Kidney capillary endothelial cell (primary cell): ENCODE results near the gene SLC7A7.
A peak's percentile ranks its signal among the peaks of the same experiment; 100 is the strongest.
"Not testable (repeated sequence)": the region's sequence is repeated elsewhere in the genome, so short reads cannot be mapped to it uniquely, and the experiment has no call there.

Experiments used
- DNase-seq: peaks from one replicate; pipeline ENCODE4 v3.0.0-alpha.2; 2018; ENCODE audit warnings: low spot score

Gene SLC7A7

DNA sequence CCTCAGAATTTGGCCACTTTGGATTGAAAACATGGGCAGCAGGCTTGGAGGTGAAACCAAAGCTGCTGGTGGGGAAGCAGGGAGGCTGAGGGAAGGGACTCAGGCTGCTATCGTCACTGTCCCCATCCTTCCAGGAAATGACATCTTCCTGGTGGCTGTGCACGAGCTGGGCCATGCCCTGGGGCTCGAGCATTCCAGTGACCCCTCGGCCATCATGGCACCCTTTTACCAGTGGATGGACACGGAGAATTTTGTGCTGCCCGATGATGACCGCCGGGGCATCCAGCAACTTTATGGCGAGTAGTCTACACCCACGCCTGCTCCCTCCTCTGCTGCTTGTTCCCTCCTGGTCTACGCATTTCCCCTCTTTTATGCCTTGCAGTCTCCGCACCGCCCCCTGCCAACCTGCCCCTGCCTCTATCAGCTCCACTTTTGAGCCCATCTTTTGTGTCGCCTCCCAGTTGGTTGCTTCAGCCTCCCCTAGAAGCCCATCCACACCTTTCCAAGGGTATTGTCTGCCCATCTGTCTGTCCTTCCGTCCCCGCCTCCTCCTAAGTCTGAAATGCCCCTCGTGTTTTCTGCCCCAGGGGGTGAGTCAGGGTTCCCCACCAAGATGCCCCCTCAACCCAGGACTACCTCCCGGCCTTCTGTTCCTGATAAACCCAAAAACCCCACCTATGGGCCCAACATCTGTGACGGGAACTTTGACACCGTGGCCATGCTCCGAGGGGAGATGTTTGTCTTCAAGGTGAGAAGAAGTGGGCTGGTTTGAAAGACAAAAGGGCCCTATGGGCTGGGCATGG lies 28.1 kb upstream of the SLC7A7 start:
- DNase-seq: no peak

DNA sequence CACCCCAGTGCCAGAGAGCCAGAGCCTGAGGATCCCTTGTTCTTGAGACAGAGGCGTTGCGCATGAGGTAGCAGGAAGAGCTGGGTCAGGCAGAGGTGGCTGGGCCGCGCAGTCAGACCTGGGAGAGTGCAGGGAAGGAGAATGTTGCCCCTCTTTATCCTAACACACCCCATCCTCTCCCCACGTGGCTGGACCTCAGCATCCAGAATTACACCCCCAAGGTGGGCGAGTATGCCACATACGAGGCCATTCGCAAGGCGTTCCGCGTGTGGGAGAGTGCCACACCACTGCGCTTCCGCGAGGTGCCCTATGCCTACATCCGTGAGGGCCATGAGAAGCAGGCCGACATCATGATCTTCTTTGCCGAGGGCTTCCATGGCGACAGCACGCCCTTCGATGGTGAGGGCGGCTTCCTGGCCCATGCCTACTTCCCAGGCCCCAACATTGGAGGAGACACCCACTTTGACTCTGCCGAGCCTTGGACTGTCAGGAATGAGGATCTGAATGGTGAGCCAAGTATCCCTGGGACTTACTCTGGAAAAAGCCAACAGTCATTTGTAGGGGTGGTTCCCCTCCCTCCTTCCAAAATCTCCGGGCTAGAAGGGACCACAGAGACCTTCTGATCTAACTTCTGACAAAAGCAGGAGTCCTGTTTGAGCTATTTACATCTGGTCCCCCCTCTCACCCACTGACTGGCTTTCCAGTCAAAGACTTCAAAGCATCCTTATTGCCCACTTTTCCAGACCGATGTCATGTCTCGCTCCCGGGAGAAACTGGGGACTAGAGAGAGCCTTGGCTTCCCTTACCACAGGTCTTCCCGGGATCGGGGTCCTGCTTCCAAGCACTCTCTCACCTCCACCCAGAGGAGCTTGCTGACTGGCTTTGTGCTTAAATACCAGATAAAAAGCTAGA lies 27.2 kb upstream of the SLC7A7 start:
- DNase-seq: no peak

DNA sequence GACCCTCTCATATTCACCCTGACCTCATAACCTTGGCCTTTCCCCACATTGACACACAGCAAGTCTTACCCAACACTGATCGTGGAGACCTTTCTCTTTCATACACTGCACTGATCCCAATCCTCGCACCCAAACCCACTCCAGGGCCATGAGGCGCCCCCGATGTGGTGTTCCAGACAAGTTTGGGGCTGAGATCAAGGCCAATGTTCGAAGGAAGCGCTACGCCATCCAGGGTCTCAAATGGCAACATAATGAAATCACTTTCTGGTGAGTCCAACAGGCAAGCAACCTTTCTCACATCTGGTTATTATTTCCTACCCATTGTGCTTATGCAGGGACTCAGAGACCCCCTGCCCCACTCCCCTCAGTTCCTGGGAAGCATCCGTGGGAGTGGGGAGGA lies 26.5 kb upstream of the SLC7A7 start:
- DNase-seq: no peak

DNA sequence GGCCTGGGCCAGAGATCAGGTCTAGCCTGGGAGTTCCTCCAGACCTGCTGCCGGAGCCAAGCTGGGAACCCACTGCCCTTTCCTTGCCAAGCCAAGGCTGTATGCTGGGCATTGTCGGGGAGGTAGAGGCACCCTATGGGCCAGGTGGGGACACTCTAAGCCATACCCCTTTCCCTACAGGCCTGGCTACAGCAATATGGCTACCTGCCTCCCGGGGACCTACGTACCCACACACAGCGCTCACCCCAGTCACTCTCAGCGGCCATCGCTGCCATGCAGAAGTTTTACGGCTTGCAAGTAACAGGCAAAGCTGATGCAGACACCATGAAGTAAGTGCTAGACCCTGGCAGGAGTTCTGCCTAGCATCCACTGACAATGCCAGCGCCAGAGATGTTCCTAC lies 26.1 kb upstream of the SLC7A7 start:
- no peak for DNase-seq

DNA sequence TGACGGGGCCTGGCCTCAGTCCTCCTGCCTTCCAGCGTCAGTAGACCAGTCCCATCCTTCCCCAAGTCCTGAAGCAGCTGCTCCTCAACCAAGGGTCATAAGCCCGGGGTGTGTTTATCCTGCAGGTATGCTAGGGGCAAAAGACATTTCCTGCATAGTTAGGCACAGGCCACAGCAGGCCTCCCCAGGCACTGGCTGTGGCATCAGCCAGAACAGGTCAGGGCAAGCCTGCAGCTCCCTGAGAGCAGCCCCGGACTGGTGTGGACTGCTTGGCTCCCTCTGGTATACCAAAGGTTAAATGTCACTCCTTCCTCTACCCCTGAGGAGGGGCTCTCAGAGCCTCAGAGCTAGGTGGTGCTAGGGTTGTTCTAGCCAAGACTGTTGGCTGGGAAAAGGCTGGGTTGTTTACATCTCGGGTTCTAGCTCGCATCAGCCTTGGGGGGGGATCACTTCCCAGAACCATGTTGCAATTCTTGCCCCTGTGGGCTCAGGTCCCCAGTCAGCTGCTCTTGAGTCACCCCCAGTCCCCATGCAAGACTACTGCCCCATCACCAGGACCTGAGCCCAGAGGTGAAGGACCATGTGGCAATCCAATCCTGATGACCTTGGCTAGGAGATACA lies 24.0 kb upstream of the SLC7A7 start:
- DNase-seq: no peak

DNA sequence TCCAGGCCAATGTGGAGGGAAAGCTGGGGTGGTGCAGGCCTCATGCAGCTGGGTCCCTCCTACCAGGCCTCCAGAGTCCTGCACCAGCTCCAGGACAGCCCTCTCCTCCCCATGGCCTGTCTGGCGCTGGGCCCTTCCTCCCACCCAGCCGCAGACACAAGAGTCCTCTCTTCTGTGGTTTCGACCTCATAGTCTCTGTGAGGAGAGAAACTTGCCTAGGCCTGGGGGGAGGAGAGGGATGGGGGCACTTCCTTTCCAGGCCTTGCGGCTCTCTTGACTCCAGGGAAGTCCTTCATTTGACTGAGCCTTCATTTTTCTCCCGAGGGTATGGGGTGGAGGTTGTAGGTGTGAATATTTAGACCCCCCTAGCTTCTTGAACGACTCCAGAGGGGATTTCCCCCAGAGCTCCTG lies 23.4 kb upstream of the SLC7A7 start:
- no peak for DNase-seq

DNA sequence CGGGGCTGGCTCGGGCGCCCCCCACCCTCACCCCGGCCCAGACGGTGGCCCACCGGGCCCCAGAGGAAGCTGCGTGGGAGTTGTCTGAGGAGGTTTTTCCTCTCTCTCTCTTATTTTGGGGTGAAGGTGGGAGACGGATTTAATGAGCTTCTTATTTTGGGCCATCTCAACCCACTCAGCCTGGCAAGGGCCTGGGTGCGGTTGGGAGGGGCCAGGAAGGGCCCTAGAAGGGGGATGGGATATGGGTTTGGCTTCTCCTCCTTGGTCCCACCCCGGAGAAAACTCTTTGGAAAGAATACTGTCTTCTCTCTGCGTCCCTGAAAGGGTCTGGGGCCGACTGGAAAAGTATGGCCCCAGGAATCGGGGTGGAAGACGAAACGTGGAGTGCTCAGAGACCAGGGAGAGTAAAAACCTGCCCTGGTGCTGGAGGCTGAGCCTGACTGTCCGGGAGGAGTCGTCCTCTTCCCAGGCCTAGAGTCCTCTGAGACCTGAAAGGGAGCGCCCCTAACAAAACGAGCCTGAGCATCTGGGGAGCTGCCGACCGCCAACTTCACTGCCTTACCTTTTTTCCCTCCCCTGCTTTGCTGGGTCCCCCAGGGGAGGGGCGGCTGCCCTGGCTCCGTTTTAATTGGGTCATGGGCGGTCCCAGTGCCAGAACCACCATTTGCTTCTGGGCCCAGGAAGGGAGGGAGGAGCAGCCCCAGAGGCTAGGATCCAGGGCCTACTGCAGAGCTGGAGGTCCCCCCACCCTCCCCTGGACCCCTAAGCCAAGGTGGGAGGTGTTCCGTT lies 22.7 kb upstream of the SLC7A7 start:
- DNase-seq: no peak

DNA sequence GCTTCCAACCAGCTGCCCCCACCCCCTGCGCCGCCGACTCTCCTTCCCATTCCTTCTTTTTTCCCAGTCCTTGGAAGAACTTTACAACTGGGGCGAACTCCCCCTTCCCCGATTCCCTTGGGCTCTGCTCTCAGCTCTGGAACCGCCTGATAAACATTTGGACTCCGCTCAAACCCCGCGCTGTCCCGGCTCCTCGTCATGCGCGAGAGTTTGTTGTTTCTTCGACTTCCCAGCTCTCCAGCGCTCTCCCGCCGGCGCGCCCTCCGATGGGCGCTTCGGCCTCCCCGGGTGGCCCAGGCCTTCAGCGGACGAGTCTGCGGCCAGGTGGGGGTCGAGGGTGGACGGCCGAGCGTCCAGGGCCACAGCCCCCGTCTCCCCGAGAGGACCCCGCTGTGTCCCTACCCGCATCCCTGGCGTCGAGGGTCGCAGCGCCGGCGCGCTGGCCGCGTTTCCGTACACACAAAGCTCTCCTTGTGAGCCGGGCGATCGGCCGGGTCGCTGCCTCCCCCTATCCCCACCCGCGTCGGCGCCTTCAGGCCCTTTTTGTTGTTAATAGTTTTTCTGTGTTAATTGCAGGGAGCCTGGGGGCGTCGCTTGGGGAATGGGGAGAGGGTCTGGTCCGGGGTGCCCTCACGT lies 22.0 kb upstream of the SLC7A7 start:
- no peak for DNase-seq

DNA sequence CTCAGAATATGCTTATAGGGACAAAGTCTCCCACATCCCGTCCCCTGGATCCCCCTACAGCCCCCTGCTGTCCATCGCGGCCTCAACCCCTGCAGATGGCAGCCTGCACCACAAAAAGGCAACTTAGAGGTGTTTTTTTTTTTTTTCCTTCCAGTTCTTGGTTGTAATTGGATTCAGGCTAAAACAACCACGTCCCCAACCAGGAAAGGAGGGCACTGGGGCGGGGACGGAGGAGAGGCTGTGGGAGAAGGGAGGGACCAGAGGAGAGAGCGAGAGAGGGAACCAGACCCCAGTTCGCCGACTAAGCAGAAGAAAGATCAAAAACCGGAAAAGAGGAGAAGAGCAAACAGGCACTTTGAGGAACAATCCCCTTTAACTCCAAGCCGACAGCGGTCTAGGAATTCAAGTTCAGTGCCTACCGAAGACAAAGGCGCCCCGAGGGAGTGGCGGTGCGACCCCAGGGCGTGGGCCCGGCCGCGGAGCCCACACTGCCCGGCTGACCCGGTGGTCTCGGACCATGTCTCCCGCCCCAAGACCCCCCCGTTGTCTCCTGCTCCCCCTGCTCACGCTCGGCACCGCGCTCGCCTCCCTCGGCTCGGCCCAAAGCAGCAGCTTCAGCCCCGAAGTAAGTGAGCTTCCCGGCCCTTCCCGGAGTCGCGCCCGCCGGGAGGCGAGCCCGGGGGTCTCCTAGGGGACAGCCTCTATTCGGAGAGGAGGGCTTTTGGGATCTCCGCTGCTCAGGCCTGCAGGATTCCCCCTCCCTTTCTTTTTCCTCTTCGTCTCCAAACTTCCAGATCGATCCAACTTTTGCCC lies 21.3 kb upstream of the SLC7A7 start, which contains the start of gene MMP14:
Gene MMP14 (plus strand): TSS at position 285 of the 813 bp plus-strand sequence. CDS start 233 bp downstream, at position 518.
- DNase-seq: no peak

DNA sequence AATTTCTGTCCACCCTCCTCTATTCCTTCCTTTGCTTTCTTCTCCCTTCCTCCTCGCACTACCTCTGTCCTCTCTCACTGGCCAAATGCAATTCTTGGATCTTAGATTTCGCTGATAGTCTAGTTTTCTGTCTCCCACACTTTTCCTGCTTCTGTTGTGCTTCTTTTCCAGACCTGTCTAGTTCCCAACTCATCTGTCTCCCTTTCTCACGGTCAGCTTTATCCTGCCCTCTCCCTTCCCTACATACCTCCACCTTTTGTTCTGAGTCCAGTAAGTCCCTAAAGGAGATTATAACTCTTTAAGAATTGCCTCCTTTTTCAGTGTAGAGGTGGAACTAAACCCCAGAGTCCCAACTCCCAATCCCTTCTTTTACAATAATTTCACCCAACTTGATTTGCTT lies 20.3 kb upstream of the SLC7A7 start:
- DNase-seq: no peak

DNA sequence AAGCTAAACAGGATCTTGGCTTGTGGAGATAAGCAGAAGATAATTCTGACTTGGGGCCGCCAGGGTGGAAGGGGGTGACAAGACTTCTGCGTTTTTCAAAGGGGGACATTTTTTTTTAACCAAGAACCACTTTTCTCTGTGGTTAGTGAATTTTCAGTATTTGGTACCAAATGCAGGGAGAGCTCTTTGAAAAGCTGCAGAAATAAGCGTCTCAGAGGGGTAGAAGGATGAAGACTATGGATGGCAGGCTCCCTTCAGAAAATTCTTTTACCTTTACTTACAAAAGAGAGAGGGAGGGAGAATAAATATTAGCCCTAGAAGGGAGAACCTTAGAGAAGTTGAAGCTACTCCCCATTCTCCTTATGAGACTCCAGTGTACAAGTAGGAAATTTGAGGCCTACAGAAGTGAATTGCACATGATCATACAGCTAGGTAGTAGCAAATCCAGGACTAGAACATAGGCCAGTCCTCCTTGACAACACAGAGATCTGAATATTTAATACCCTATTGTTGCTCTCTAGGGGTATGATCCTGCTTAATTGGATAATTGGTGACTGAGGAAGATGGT lies 15.3 kb upstream of the SLC7A7 start:
- DNase-seq: no peak

DNA sequence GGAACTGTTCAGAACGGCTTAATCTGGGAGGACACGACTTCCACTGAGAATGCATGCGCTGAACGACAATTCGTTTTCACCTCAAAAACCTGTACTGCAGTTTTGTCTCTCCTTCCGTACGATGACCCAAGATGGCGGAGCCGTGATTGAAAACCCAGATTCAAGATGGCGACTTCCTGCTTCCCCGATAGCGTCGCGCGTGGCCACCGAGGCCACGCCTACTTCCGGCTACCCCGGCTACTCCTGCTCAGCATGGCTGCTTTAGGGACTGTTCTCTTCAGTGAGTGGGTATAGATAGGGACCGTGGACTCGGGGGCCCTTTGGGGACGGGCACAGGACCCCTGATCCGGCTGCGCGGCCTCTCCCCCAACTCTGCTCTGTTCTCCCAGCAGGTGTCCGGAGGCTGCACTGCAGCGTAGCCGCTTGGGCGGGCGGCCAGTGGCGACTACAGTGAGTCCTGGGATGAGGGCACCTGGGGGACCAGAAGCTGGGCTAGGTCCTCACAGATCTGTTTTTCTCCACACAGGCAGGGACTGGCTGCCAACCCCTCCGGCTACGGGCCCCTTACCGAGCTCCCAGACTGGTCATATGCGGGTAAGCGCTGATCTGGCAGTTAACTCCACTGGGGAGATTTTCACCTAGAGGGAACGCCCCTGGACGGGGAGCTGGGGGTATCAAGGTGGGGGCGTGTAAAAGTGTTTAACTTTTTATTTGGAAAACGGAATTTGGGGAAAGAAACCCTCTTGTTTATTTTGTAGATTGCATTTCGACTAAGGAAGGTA lies 14.6 kb upstream of the SLC7A7 start, which contains the start of gene MRPL52:
Gene MRPL52 (plus strand): TSS at position 227 of the 782 bp plus-strand sequence. CDS start 26 bp downstream, at position 253.
- DNase-seq: peak; percentile 92

DNA sequence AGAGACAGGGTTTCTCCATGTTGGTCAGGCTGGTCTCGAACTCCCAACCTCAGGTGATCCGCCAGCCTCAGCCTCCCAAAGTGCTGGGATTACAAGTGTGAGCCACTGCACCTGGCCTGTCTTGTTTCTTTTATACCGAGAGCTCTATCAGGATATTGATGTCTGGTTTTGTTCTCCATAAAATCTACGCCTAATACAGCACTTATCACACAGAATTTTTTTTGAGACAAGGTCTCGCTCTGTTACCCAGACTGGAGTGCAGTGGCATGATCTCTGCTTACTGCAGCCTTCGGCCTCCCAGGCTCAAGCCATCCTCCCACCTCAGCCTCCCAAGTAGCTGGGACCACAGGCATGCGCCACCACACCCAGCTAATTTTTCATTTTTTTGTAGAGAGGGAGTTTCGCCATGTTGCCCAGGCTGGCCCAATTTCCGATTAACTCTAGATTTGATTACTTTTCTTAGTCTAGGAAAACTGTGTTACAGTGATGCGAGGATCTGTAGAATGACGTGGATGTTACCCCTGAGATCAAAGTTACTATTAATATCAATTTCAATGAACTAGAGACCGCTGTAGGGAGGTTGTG lies 13.9 kb upstream of the SLC7A7 start:
- DNase-seq: not testable (repeated sequence)

DNA sequence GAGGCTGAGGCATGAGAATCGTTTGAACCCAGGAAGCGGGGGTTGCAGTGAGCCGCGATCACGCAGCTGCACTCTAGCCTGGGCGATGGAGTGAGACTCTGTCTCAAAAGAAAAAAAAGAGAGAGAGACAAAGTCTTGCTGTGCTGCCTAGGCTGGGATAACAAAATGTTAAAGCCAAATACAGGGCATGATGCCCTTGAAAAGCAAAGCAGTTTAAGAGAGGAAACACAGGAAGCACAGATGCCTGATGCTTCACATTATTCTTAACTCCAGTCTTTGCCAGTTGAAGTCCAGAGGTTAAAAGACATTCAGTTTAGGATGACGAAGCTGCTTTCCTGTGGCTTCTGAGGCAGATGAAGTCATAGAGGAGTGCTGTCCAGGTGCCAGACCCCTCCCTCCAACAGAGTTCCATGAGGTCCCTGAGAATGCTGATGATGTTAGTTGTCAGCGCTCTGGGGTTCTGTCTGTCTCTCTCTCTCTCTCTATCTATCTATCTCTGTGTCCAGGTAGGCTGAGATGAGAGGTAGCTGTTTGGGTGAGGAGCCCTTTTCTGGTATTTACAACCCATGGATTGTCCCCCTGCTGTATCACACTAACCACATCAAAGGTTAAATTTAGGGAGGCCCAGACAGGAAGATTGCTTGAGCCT lies 9.6 kb upstream of the SLC7A7 start:
- peak; percentile 93 for DNase-seq

DNA sequence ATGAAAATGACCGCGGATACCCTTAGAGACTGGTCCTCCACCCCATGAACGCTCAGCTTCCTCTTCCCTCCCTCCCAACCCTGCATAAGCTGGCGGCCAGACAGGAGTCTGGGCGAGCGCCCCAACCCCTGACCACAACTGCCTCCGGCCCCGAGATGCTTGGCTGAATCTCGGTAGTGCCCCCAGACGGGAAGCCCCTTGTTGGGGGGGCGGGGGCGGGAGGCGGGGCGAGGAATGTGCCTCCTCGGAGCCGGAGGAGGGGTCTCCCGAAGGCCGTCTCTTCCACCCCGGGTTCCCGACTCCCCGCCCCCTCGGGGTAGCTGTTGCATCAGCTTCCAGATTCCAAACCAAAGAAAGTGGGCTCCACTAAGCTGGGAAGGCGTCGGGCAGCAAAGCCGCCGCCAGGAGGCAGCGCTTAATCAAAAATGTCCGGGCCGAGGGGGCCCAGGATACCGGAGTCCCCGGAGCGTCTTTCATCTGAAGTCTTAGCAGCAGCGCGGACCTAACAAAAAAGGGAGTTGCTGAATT lies 7.4 kb upstream of the SLC7A7 start:
- DNase-seq: peak; percentile 82

DNA sequence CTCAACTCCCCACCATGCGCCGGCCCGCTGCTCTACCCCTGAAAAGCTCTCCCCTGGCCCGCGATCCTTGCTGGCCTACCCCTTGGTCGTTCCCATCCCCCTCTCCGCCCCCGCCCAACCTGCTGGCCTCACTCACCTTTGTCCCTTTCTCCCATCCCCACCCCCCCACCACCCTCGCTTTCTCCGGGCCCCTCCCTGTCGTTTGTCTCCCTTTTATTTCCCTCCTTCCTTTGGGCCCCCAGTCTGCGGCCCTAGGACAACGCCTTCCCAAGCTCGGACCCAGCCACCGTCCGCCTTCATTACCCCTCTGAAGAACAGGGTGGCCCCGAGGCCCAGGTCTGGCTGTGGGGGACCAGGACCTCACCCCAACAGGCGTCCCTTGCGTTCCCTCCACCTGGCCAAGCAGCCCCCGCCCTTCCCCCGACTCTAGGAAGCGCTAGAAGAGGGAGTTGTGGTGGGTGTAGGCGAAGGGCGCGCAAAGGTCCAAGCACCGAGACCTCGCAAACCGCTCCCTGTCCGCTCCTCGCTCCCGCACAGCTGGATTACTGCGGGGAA lies 6.9 kb upstream of the SLC7A7 start:
- no peak for DNase-seq

DNA sequence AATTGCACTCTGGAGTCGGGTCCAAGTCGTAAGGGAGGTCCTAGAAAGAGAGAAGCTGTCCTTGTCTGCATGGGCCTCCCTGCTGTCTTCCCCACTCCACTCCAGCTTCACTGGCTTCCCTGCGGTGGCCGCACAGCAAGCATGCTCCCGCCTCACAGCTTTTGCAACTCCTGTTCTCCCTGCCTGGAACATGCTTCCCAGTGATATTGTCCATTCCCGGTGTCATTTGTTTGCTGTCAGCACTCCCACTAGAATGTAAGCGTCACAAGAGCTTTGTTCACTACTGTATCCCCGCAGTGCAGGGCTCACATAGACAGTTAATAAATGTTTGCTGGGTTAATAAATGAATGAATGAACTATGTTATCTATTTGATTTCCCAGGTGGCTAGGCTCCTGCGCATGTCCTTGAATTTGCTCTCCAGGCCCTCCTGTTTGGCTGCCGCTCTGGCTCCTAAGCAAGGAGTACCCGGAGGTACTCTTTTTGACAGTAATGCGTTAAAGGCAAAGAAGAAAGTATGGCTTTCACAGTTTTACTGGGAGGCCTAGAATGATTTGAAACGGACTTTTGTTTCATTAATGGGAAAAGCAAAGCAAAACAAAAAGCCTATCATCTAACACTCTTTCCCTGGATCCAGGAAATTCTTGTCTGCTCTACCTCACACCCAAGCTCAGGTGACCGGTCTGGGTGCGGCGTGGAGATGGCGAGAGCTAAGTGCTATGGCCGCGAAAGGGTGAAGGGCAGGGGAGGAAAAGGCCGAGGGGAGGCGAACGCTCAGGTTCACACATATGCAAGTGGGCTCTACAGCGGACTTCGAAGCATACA lies 6.2 kb upstream of the SLC7A7 start:
- no peak for DNase-seq
